ENCODE measurements around the gene CFAP299. TPM values are rescaled to one million over a fixed set of nuclear protein-coding genes. Genes with fewer than 3 reads are reported as not detected.
"Not testable (repeated sequence)": the region's sequence is repeated elsewhere in the genome, so short reads cannot be mapped to it uniquely, and the experiment has no call there.

The CFAP299 gene
- total and polyA plus RNA-seq, 9 of the 15 experiments (the other 6 are each of a cell fraction or from before 2014, with no cell fraction given) = 0.09 to 3.0 (median 0.76) TPM

GRCh38 chr4:80793660-80794059 lies 458.1 kb downstream of the CFAP299 start:
- not testable (repeated sequence) for FAIRE-seq; H3K79me2 ChIP-seq (ENCODE audit: control insufficient read depth, insufficient read depth, low read length)

DNA sequence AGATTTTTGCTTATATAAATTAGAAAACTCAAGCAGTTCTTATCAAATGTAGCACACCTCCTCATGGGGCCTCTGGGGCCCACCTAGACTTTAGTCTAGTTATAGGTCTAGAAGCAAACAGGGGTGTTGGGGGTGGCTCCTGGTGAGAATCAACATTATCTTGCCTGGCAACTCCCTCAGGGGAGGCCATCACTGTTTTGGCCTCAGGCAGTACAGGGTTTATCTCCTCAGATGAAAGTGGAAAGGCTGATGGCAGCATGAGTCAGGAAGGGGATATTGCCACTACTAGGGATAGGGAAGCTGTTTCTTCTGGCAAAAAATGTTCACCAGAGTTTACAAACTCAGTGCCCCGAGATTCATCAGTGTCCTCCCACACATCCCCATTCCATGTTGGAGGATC lies 462.6 kb downstream of the CFAP299 start:
- in situ Hi-C loops (cut with MboI) = loop anchor here (25.0 kb wide), 1 partner anchor 436 kb away; no protein-coding TSS in a partner anchor
- ATAC-seq (no peak), FAIRE-seq (no peak), DNase-seq (ENCODE audit: extremely low read depth in 1 of 4, low spot score in 3 of 4) (no peak)
- CTCF ChIA-PET (ENCODE audit: low intra/inter-chr PET ratio) = no interaction called here
- no peak overlapping the region for H3K9ac ChIP-seq (ENCODE audit: insufficient read depth in 1 of 2, low read depth in 2 of 2, low read length in 2 of 2)
- H3K36me3 ChIP-seq (ENCODE audit: control insufficient read depth, insufficient read depth, low read length) = no peaks in the 10 kb centered on the region
- H3K79me2 ChIP-seq (ENCODE audit: control insufficient read depth, insufficient read depth, low read length) = no peaks in the 10 kb centered on the region
- no peak overlapping the region for H3K4me2 ChIP-seq (ENCODE audit: insufficient read depth, low read length)
- H4K20me1 ChIP-seq (replicated peaks; ENCODE audit: control insufficient read depth, insufficient read depth, low read length) = no peaks in the 10 kb centered on the region
- intact Hi-C loops (cut with micrococcal nuclease) = no loop called here
- no peak overlapping the region for H2AFZ ChIP-seq (ENCODE audit: low read depth, low read length)
- no peaks in the 10 kb centered on the region for H3K9me3 ChIP-seq (replicated peaks; ENCODE audit: control insufficient read depth, insufficient read depth, low read depth, low read length)
- H3K4me3 ChIP-seq = no peak overlapping the region
- no peak overlapping the region for H3K27ac ChIP-seq (ENCODE audit: extremely low read depth, low read depth, low read length)
- H3K4me1 ChIP-seq (replicated peaks in 1 of 2; ENCODE audit: control insufficient read depth in 2 of 2, insufficient read depth in 2 of 2, low read length in 2 of 2) = no peaks in the 10 kb centered on the region
- H3K27me3 ChIP-seq (ENCODE audit: control insufficient read depth in 2 of 2, insufficient read depth in 2 of 2, low read length in 2 of 2) = no peaks in the 10 kb centered on the region
- POLR2A ChIA-PET = no interaction called here
- TF ChIP-seq ARID1B (IDR thresholded peaks at IDR 0.05) (no peak), ZNF584 (CRISPR knock-in tag; IDR thresholded peaks at IDR 0.05; ENCODE audit: low read depth) (no peak), SREBF1 (IDR thresholded peaks at IDR 0.05; ENCODE audit: borderline replicate concordance, low read depth, low read length) (no peak), KLF10 (CRISPR knock-in tag; IDR thresholded peaks at IDR 0.05) (no peak), HNRNPL (IDR thresholded peaks at IDR 0.05; ENCODE audit: low read depth, low read length) (no peak), CREB1 (IDR thresholded peaks at IDR 0.05) (no peak), CREB1 (CRISPR knock-in tag; IDR thresholded peaks at IDR 0.05) (no peak)
- TF ChIP-seq, protein P1, sequence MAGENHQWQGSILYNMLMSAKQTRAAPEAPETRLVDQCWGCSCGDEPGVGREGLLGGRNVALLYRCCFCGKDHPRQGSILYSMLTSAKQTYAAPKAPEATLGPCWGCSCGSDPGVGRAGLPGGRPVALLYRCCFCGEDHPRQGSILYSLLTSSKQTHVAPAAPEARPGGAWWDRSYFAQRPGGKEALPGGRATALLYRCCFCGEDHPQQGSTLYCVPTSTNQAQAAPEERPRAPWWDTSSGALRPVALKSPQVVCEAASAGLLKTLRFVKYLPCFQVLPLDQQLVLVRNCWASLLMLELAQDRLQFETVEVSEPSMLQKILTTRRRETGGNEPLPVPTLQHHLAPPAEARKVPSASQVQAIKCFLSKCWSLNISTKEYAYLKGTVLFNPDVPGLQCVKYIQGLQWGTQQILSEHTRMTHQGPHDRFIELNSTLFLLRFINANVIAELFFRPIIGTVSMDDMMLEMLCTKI (IDR thresholded peaks at IDR 0.05; ENCODE audit: partially characterized antibody) = no peak
- 0% methylated on average over 1 of the region's 1 CpG for WGBS (ENCODE audit: insufficient coverage, low coverage, missing lambda C conversion rate)
- no peaks in the 10 kb centered on the region for H3K9me1 ChIP-seq (ENCODE audit: control insufficient read depth, insufficient read depth, low read length)
- BruUV-seq (replicated peaks) = no TSS peak

More at GRCh38 chr4:80793660-80794059, 458.1 kb downstream of the CFAP299 start:
- BruUV-seq (replicated peaks); H3K9ac ChIP-seq (ENCODE audit: insufficient read depth in 1 of 2, low read depth in 2 of 2, low read length in 2 of 2); H3K27ac ChIP-seq (ENCODE audit: extremely low read depth, low read depth, low read length); DNase-seq (ENCODE audit: extremely low read depth in 1 of 4, low spot score in 3 of 4); H3K27me3 ChIP-seq (ENCODE audit: control insufficient read depth in 2 of 2, insufficient read depth in 2 of 2, low read length in 2 of 2); ATAC-seq; H3K4me2 ChIP-seq (ENCODE audit: insufficient read depth, low read length); intact Hi-C loops (cut with micrococcal nuclease); H4K20me1 ChIP-seq (replicated peaks; ENCODE audit: control insufficient read depth, insufficient read depth, low read length); H3K36me3 ChIP-seq (ENCODE audit: control insufficient read depth, insufficient read depth, low read length); H3K9me3 ChIP-seq (replicated peaks; ENCODE audit: control insufficient read depth, insufficient read depth, low read depth, low read length); POLR2A ChIA-PET; H2AFZ ChIP-seq (ENCODE audit: low read depth, low read length); CTCF ChIA-PET (ENCODE audit: low intra/inter-chr PET ratio); H3K9me1 ChIP-seq (ENCODE audit: control insufficient read depth, insufficient read depth, low read length); H3K4me1 ChIP-seq (replicated peaks in 1 of 2; ENCODE audit: control insufficient read depth in 2 of 2, insufficient read depth in 2 of 2, low read length in 2 of 2); H3K4me3 ChIP-seq: not testable (repeated sequence)
- in situ Hi-C loops (cut with MboI) = loop anchor here (25.0 kb wide), 1 partner anchor 431 kb away; no protein-coding TSS in a partner anchor
- 0% methylated on average over 1 of the region's 1 CpG for WGBS (ENCODE audit: insufficient coverage, low coverage, missing lambda C conversion rate)

- 0% methylated on average over 1 of the region's 1 CpG for WGBS (ENCODE audit: insufficient coverage, low coverage, missing lambda C conversion rate)
- FAIRE-seq; ATAC-seq; POLR2A ChIA-PET; H3K27ac ChIP-seq (ENCODE audit: extremely low read depth, low read depth, low read length); BruUV-seq (replicated peaks); DNase-seq (ENCODE audit: extremely low read depth in 1 of 4, low spot score in 3 of 4); CTCF ChIA-PET (ENCODE audit: low intra/inter-chr PET ratio); H4K20me1 ChIP-seq (replicated peaks; ENCODE audit: control insufficient read depth, insufficient read depth, low read length); H3K4me3 ChIP-seq; H3K9me1 ChIP-seq (ENCODE audit: control insufficient read depth, insufficient read depth, low read length); H3K9me3 ChIP-seq (replicated peaks; ENCODE audit: control insufficient read depth, insufficient read depth, low read depth, low read length); in situ Hi-C loops (cut with MboI); H3K4me1 ChIP-seq (replicated peaks in 1 of 2; ENCODE audit: control insufficient read depth in 2 of 2, insufficient read depth in 2 of 2, low read length in 2 of 2); intact Hi-C loops (cut with micrococcal nuclease); H3K36me3 ChIP-seq (ENCODE audit: control insufficient read depth, insufficient read depth, low read length); H3K9ac ChIP-seq (ENCODE audit: insufficient read depth in 1 of 2, low read depth in 2 of 2, low read length in 2 of 2); H3K79me2 ChIP-seq (ENCODE audit: control insufficient read depth, insufficient read depth, low read length); H3K4me2 ChIP-seq (ENCODE audit: insufficient read depth, low read length); H2AFZ ChIP-seq (ENCODE audit: low read depth, low read length); H3K27me3 ChIP-seq (ENCODE audit: control insufficient read depth in 2 of 2, insufficient read depth in 2 of 2, low read length in 2 of 2): not testable (repeated sequence)
Measured at GRCh38 chr4:80800719-80801118, 465.2 kb downstream of the CFAP299 start.

Data from K562 (cell line).